ENCODE measurements around the gene PPP1R37.

Gene PPP1R37

DNA sequence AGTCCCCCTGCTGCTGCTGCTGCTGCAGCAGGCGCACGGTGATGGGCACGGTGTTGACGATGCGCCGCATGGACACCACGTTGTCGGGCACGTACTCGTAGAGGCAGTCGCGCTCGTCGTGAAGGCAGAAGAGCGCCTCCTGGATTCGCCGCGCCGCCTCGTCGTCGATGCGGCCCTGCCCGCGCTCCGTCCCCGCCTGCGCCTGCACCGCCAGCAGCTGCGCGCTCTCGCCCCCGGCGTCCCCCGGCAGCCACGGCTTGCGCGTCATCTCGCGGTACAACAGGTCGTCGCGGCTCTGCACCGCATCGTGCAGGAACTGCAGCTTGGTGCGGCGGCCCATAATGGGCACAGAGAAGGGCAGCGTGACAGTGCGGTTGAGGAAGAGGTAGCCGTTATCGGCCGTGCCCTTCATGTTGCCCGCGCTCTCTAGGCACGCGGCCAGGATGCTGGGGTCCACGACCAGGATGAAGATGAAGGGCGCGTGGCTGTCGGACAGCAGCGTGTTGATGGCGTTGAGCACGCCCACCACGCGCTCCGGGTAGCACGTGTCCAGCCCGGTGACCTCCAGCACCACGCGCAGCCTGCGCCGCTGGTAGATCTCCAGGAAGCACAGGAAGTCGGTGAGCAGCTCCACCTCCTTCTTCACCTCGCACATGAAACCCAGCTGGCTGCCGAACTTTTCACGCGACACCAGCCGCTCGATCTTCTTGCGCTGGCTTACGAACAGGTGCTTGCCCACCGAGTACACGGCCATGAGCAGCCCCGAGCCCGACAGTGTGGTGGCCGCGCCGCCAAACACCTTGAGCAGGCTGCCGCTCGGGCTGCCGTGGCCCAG is 59.7 kb downstream of the PPP1R37 start:
- TF ChIP-seq, protein P1, sequence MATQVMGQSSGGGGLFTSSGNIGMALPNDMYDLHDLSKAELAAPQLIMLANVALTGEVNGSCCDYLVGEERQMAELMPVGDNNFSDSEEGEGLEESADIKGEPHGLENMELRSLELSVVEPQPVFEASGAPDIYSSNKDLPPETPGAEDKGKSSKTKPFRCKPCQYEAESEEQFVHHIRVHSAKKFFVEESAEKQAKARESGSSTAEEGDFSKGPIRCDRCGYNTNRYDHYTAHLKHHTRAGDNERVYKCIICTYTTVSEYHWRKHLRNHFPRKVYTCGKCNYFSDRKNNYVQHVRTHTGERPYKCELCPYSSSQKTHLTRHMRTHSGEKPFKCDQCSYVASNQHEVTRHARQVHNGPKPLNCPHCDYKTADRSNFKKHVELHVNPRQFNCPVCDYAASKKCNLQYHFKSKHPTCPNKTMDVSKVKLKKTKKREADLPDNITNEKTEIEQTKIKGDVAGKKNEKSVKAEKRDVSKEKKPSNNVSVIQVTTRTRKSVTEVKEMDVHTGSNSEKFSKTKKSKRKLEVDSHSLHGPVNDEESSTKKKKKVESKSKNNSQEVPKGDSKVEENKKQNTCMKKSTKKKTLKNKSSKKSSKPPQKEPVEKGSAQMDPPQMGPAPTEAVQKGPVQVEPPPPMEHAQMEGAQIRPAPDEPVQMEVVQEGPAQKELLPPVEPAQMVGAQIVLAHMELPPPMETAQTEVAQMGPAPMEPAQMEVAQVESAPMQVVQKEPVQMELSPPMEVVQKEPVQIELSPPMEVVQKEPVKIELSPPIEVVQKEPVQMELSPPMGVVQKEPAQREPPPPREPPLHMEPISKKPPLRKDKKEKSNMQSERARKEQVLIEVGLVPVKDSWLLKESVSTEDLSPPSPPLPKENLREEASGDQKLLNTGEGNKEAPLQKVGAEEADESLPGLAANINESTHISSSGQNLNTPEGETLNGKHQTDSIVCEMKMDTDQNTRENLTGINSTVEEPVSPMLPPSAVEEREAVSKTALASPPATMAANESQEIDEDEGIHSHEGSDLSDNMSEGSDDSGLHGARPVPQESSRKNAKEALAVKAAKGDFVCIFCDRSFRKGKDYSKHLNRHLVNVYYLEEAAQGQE (IDR thresholded peaks at IDR 0.05; ENCODE audit: insufficient read depth in 1 of 2, low read depth in 2 of 2, low read length in 2 of 2) = no peak
- TF ChIP-seq TAF1 (IDR thresholded peaks at IDR 0.05; ENCODE audit: borderline replicate concordance, insufficient read depth, low read length) = no peak
- TF ChIP-seq SIN3A (IDR thresholded peaks at IDR 0.05; ENCODE audit: borderline replicate concordance, insufficient read depth, low read length) = no peak

DNA sequence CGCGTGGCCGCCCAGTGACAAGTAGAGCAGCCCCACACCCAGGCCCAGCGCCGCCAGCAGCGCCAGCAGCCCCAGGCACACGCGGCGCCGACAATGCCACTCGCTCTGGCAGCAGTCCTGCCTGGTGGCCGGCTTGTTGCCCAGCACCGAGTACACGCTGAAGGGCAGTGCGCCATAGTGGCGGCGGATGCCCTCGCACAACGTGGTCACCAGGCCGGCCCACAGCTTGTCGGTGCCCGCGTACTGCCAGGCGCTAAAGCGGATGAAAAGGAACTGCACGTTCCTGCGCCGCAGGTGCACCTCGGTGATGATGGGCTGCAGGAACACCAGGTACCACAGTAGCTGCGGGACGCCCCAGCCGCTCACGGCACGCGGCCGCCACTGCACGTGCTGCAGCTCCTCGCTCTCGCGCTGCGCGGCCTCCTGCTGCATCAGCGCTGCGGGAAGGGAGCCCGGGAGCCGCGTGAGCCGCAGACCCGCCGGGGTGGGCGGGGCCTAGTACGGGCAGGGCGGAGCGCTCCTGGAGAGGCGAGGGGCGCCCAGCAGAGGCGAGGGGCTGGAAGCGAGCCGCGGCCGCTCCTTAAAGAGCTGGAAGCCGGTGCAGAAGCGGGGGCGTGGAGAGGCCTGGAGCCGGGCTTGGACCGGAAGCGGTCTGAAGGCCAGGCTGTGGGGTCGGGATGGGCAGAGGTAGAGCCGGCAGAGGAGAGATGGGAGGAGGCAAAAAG is 60.5 kb downstream of the PPP1R37 start:
- TF ChIP-seq POLR2AphosphoS5 (IDR thresholded peaks at IDR 0.05; ENCODE audit: low read depth, low read length) (0 out of 2 replicates have a peak, but pooled peaks have one; percentile 2), FOXP2 (optimal IDR thresholded peaks at IDR 0.05; ENCODE audit: borderline replicate concordance, extremely low read depth, extremely low read length, insufficient read depth) (peak; percentile 77), TAF1 (IDR thresholded peaks at IDR 0.05; ENCODE audit: borderline replicate concordance, insufficient read depth, low read length) (no peak)

DNA sequence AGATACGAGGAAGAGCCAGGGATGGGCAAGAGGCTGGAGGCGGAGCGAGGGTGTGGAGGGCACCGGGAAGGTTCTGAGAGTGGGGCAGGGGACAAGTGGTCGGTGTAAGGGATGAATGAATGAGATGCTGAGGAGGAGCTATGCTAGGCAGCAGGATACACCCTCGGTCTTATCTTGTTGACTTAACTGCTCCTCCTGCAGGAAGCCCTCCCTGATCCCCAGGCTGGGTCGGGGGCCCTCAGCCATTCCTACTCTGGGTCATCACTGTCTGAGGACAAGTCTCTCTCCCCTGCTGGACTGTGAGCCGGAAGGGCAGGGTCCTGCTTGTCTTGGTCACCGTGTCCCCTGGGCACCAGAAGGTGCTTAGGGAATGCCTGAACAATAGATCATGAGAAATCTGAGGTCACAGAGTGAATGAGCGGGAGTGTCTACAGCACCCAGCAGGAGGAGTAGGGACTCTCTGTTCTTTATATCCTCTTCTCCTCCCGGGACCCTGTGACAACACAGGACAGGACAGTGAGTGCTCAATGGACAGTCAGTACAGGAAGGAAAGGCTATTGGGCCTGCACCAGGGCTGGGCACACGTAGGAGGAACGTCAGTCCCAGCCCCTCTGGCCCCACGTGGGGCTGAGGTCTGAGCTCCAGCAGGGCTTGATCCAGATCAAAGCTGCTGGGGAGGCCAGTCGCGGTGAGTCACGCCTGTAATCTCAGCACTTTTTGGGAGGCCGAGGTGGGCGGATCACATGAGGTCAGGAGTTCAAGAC is 61.3 kb downstream of the PPP1R37 start:
- no peak for TF ChIP-seq SIN3A (IDR thresholded peaks at IDR 0.05; ENCODE audit: borderline replicate concordance, insufficient read depth, low read length)
- no peak for TF ChIP-seq TAF1 (IDR thresholded peaks at IDR 0.05; ENCODE audit: borderline replicate concordance, insufficient read depth, low read length)
- TF ChIP-seq, protein P1 (IDR thresholded peaks at IDR 0.05; ENCODE audit: insufficient read depth in 1 of 2, low read depth in 2 of 2, low read length in 2 of 2) = no peak
- TF ChIP-seq POLR2AphosphoS5 (IDR thresholded peaks at IDR 0.05; ENCODE audit: low read depth, low read length) = no peak
- no peak for TF ChIP-seq FOXP2 (optimal IDR thresholded peaks at IDR 0.05; ENCODE audit: borderline replicate concordance, extremely low read depth, extremely low read length, insufficient read depth)

DNA sequence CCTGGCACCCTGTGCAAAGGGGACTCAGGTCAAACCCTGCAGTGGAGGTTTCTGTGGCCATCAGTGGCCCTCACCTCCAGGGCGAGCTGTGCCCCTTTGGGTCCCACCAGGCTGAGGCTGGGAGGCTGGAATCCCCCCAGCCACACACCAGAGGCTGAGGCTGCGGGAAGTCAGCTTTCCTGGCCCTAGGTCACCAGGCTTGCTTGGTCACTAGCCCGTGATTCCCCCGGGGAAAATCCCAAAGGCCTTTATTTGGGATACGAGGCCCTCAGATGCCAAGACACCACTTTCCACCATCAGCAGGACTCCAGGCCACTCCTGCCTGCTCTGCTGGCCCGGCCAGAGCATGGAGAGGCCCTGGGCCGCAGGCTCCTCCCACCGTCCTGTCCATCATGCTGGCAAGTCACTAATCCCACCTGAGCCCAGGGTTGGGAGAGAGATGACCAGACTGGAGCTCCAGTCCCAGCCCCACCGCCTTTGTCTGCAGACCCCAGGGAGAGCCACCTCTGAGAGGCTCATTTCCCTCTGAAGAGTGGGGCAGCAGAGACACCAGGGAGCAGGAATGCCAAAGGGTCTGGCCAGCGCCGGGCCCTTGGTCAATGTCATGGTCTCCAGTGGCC is 63.1 kb downstream of the PPP1R37 start:
- TF ChIP-seq TAF1 (IDR thresholded peaks at IDR 0.05; ENCODE audit: borderline replicate concordance, insufficient read depth, low read length) (no peak), POLR2AphosphoS5 (IDR thresholded peaks at IDR 0.05; ENCODE audit: low read depth, low read length) (no peak), FOXP2 (optimal IDR thresholded peaks at IDR 0.05; ENCODE audit: borderline replicate concordance, extremely low read depth, extremely low read length, insufficient read depth) (no peak), SIN3A (IDR thresholded peaks at IDR 0.05; ENCODE audit: borderline replicate concordance, insufficient read depth, low read length) (no peak)
- TF ChIP-seq, protein P1 (IDR thresholded peaks at IDR 0.05; ENCODE audit: insufficient read depth in 1 of 2, low read depth in 2 of 2, low read length in 2 of 2) = no peak

DNA sequence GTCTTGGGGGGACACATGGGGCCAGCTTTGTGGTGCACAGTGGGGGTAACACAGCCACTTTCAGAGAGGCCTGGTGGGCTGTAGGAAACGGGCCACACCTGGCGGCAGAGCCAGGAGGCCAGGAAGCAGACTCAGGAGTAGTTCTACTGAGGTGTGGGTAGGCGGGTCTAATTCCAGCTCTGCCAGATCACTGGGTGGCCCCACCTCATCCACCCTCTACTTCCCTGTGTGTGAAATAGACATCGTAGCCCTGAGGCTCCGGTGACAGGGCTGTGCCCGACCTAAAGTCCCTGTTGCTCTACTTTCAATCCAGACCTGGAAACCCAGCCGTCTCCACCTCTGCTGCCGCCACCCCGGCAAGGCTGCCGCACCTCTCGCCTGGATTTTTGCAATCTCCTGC is 63.8 kb downstream of the PPP1R37 start:
- TF ChIP-seq FOXP2 (optimal IDR thresholded peaks at IDR 0.05; ENCODE audit: borderline replicate concordance, extremely low read depth, extremely low read length, insufficient read depth) (no peak), TAF1 (IDR thresholded peaks at IDR 0.05; ENCODE audit: borderline replicate concordance, insufficient read depth, low read length) (no peak), SIN3A (IDR thresholded peaks at IDR 0.05; ENCODE audit: borderline replicate concordance, insufficient read depth, low read length) (no peak), POLR2AphosphoS5 (IDR thresholded peaks at IDR 0.05; ENCODE audit: low read depth, low read length) (no peak)
- TF ChIP-seq, protein P1 (IDR thresholded peaks at IDR 0.05; ENCODE audit: insufficient read depth in 1 of 2, low read depth in 2 of 2, low read length in 2 of 2) = no peak
